Spleen (tissue), 11 donors: ENCODE results near the gene JADE1. TPM values are rescaled to one million over a fixed set of nuclear protein-coding genes. Genes with fewer than 3 reads are reported as not detected.
A peak's percentile ranks its signal among the peaks of the same experiment; 100 is the strongest.

ENCODE experiments used
- DNase-seq: peaks from one replicate; pipeline ENCODE4 v3.0.0-alpha.2; 2020
- H3K27ac ChIP-seq, 8 donors: fragments of 200-600 bp; sonication (generic) in 7 of 8; 1 replicate in 4 of 8; 2 replicates in 4 of 8; pipeline versions ENCODE4 v1.5.0 to v1.8.0; 2016 to 2021; ENCODE audit warnings: inconsistent platforms in 4 of 8, mild to moderate bottlenecking in 4 of 8, moderate library complexity in 1 of 8
- H3K27me3 ChIP-seq, 7 donors: fragments of 200-600 bp; sonication (generic) in 6 of 7; replicated peaks in 1 of 7; 1 replicate in 4 of 7; 2 replicates in 3 of 7; pipeline versions ENCODE4 v1.5.0 to v1.8.0; 2016 to 2021; ENCODE audit warnings: inconsistent platforms in 3 of 7, mild to moderate bottlenecking in 1 of 7
- H3K36me3 ChIP-seq, 6 donors: fragments of 200-600 bp; sonication (generic) in 5 of 6; 1 replicate in 4 of 6; 2 replicates in 2 of 6; pipeline versions ENCODE4 v1.5.0 to v1.8.0; 2016 to 2021; ENCODE audit warnings: inconsistent platforms in 2 of 6
- H3K4me1 ChIP-seq, 6 donors: fragments of 200-600 bp; sonication (generic) in 5 of 6; 1 replicate in 3 of 6; 2 replicates in 3 of 6; pipeline versions ENCODE4 v1.5.0 to v1.8.0; 2016 to 2021; ENCODE audit warnings: inconsistent platforms in 3 of 6
- H3K4me3 ChIP-seq, 8 donors: fragments of 200-600 bp; sonication (generic) in 7 of 8; 1 replicate in 4 of 8; 2 replicates in 4 of 8; pipeline versions ENCODE4 v1.5.0 to v1.8.0; 2016 to 2021; ENCODE audit warnings: inconsistent platforms in 4 of 8, mild to moderate bottlenecking in 4 of 8, moderate library complexity in 2 of 8
- H3K9me3 ChIP-seq, 8 donors: fragments of 200-600 bp; sonication (generic) in 7 of 8; 1 replicate in 4 of 8; 2 replicates in 4 of 8; pipeline versions ENCODE4 v1.5.0 to v1.8.0; 2016 to 2021; ENCODE audit warnings: inconsistent platforms in 4 of 8
- CTCF ChIP-seq, 11 experiments: fragments of 200-600 bp in 7 of 11; fragments of 450-650 bp in 4 of 11; sonication (generic) in 4 of 11; IDR thresholded peaks in 8 of 11; conservative IDR thresholded peaks in 3 of 11; 1 replicate in 7 of 11; 2 replicates in 4 of 11; pipeline versions ENCODE4 v1.4.0 to v1.8.0; 2016 to 2021; ENCODE audit warnings: antibody characterized with exemption in 11 of 11, inconsistent platforms in 4 of 11, mild to moderate bottlenecking in 1 of 11
- POLR2A ChIP-seq, 3 donors: fragments of 450-650 bp; IDR thresholded peaks; one replicate each; pipeline ENCODE4 v1.5.1; 2017; ENCODE audit warnings: antibody characterized with exemption in 3 of 3, mild to moderate bottlenecking in 1 of 3
- POLR2AphosphoS5 ChIP-seq, 3 donors: sonication (generic); formaldehyde crosslinking; IDR thresholded peaks; one replicate each; pipeline ENCODE4 v1.5.1; 2017; ENCODE audit warnings: antibody characterized with exemption in 3 of 3
- WGBS, 5 donors: extraction: QIAGEN DNeasy Blood & Tissue Kit in 3 of 5; methylation state at CpG; one replicate each; pipeline versions ENCODE4 v1.1.5 to v1.1.7; 2013 to 2018; 5-methylcytosine and 5-hydroxymethylcytosine counted together
- intact Hi-C: fragments of 100-400 bp; cut with DNase I; formaldehyde crosslinking; loops from one replicate; pipeline ENCODE4 v1.15.0; 2023; ENCODE audit warnings: low total_unique reads
- polyA plus RNA-seq, 3 donors: library from polyadenylated mRNA; stranded (reverse); fragments of 200-250 nt; gene quantifications; one replicate each; pipeline ENCODE4 v1.2.1, GENCODE V29; 2013
- total RNA-seq, 7 donors: library from RNA; depleted of rRNA in 3 of 7; stranded (reverse); fragments of >200 nt in 3 of 7; fragmentation: NEBNext Ultra II Directional in 4 of 7; extraction: Animal tissue kit (Norgen Biotek cat#: 25700) in 4 of 7; gene quantifications; one replicate each; pipeline versions ENCODE4 v1.1.0 to v1.2.1, GENCODE V29; 2016 to 2021
- donor health status: healthy with polysubstance abuse.
- donor health status: DM: no; HTN: no; CAD: no; lungs with moderate emphysema.
- donor health status: DM: no; HTN: no; CAD: no.
- donor health status: Bipolar disorder and iron deficiency.
- donor health status: healthy.
- donor health status: DM: no; HTN: no; CAD: no.
- donor health status: DM: yes; HTN: yes; CAD: no.

JADE1 gene
- total and polyA plus RNA-seq, 10 donors: 8.1 to 37.0 (median 28.6) TPM

DNA sequence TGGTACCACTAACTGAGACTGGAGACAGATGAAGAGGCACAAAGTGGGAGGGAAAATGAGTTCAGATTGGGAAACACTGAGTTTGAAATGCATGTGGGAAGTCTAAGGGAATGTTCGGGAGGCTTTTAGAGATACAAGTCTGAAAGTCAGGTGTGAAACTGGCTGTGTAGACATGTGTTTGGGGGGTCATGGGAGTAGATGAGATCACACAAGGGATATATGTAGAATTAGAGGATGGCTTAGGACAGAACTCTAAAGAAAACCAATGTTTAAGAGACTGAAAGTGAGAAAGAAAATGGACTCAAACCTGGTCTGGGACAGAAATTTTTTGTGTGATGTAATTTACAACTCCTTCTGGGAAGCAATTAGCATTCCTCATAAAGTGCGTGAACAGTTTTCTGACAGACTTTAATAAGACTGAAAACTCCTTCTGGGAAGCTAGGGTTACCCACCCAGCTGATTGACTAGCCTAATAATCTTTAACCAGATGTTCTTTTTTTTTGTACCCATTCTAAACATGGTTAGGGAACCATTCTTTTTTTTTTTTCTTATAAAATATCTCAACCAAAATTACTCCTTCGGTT, 8.7 kb upstream of the JADE1 start:
- H3K27ac ChIP-seq: peak overlapping the region in 1 of 8 donors; percentile 28
- 86 to 90% (median 89%) methylated on average over 3 of the region's 3 CpGs for WGBS, 5 donors
- H3K4me3 ChIP-seq: no peak overlapping the region
- TF ChIP-seq POLR2A (IDR thresholded peaks at IDR 0.05): no peak
- TF ChIP-seq CTCF (IDR thresholded peaks at IDR 0.05 in 8 of 11, conservative IDR thresholded peaks at IDR 0.05 in 3 of 11): no peak
- TF ChIP-seq POLR2AphosphoS5 (IDR thresholded peaks at IDR 0.05): no peak
- H3K9me3 ChIP-seq: no peaks in the 10 kb centered on the region
- no peaks in the 10 kb centered on the region for H3K36me3 ChIP-seq
- intact Hi-C loops: no loop called here
- no peaks in the 10 kb centered on the region for H3K4me1 ChIP-seq
- H3K27me3 ChIP-seq: no peaks in the 10 kb centered on the region
- DNase-seq: no peak

GRCh38 chr4:128802680-128803628, 6.5 kb upstream of the JADE1 start:
- no peaks in the 10 kb centered on the region for H3K27me3 ChIP-seq
- no peak for DNase-seq
- H3K36me3 ChIP-seq: no peaks in the 10 kb centered on the region
- no peaks in the 10 kb centered on the region for H3K9me3 ChIP-seq
- TF ChIP-seq POLR2A (IDR thresholded peaks at IDR 0.05): no peak
- H3K4me3 ChIP-seq: no peak overlapping the region
- peak overlapping the region in 2 of 8 donors; percentile 31 to 34 for H3K27ac ChIP-seq
- WGBS, 5 donors: 79 to 90% (median 85%) methylated on average over 9 of the region's 9 CpGs
- no peaks in the 10 kb centered on the region for H3K4me1 ChIP-seq
- intact Hi-C loops: no loop called here

DNA sequence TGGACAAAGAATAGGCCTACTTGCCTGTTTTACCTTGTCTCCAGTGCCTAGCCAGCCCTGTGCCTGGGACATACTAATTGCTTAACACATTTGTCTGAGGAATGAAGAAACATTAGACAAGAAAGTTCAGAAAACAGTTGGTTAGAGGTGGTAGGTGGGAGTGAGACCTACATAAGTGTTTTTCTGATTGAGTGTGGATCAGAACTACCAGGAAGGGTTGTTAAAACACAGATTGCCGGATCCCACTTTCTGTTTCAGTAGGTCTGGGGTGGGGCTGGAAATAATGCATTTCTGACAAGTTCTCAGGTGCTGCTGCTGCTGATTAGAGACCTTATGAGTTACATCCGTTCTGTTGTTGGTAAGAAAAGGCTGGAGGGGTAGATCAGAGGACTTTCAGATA, 5.7 kb upstream of the JADE1 start:
- Histone ChIP-seq H3K4me3 (no peak overlapping the region), H3K27ac (peak overlapping the region in 2 of 8 donors; percentile 31 to 34), H3K9me3 (no peaks in the 10 kb centered on the region), H3K4me1 (peaks cover 0 to 5% (median 2%) of the 10 kb centered on the region in 6 donors), H3K36me3 (no peaks in the 10 kb centered on the region), H3K27me3 (no peaks in the 10 kb centered on the region)
- 70 to 83% (median 71%) methylated on average over 2 of the region's 2 CpGs for WGBS, 5 donors
- intact Hi-C loops: no loop called here
- TF ChIP-seq CTCF (IDR thresholded peaks at IDR 0.05 in 8 of 11, conservative IDR thresholded peaks at IDR 0.05 in 3 of 11) (no peak), POLR2A (IDR thresholded peaks at IDR 0.05) (no peak), POLR2AphosphoS5 (IDR thresholded peaks at IDR 0.05) (no peak)
- no peak for DNase-seq

DNA sequence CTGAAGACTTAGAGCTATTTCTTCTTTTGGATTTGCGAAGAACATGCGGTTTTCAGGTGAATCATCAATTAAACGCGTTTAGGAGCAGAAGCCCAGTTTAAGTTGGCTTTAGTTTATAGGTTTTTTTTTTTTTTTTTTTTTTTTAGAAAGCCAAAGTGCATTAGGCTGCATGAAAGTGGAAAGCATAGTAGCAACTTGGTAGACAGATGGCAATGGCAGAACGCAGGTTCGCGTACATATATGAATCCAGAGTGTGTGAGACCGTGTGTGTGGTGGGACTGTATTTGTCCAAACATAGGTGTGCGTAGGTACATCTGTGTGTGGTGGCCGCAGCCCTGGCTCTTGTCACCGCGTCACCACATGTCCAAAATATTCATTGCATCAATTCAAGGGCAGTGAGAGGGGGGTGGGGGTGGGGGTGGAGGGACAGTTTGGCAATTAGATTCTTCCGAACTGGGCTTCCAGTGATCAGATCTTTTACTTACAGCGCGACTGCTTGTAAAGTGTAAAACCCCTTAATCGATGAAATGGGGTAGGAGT, 901 bp downstream of the JADE1 start:
- H3K4me3 ChIP-seq: peak overlapping the region; percentile 75 to 93 (median 81)
- intact Hi-C loops: loop anchor here (5.0 kb wide), 1 partner anchor 353 kb away; no protein-coding TSS in a partner anchor
- peaks cover 0 to 37% (median 22%) of the 10 kb centered on the region in 6 donors for H3K4me1 ChIP-seq
- peak; percentile 82 for DNase-seq
- no peaks in the 10 kb centered on the region for H3K27me3 ChIP-seq
- peaks cover 0 to 3% (median 0%) of the 10 kb centered on the region in 8 donors for H3K9me3 ChIP-seq
- H3K36me3 ChIP-seq: no peaks in the 10 kb centered on the region
- WGBS, 5 donors: 0 to 1% (median 0%) methylated on average over 16 of the region's 16 CpGs
- peak overlapping the region; percentile 83 to 99 (median 96) for H3K27ac ChIP-seq
- TF ChIP-seq POLR2AphosphoS5 (IDR thresholded peaks at IDR 0.05): no peak
- no peak for TF ChIP-seq POLR2A (IDR thresholded peaks at IDR 0.05)
